NCI-H128 (cell line): Measurements from ENCODE around the gene MEGF9.

Experiments
- DNase-seq: peaks from one replicate; lab custom pipeline; 2025; ENCODE audit not compliant: unreplicated experiment; lab: John Stamatoyannopoulos, UW

MEGF9 gene

GRCh38 chr9:120707170-120707569 is 7.1 kb downstream of the MEGF9 start:
- no peak for DNase-seq

- no peak for DNase-seq
Observed at GRCh38 chr9:120705174-120705573, 9.1 kb downstream of the MEGF9 start.

GRCh38 chr9:120702075-120702474 is 12.2 kb downstream of the MEGF9 start:
- no peak for DNase-seq

- DNase-seq = no peak
Observed at GRCh38 chr9:120701248-120701647, 13.0 kb downstream of the MEGF9 start.

- DNase-seq = no peak
Observed at GRCh38 chr9:120698766-120699165, 15.5 kb downstream of the MEGF9 start.

GRCh38 chr9:120697448-120697847 is 16.8 kb downstream of the MEGF9 start:
- DNase-seq = no peak

- no peak for DNase-seq
Observed at GRCh38 chr9:120696551-120697230, 17.6 kb downstream of the MEGF9 start.

GRCh38 chr9:120694559-120694958 is 19.7 kb downstream of the MEGF9 start:
- no peak for DNase-seq

- DNase-seq = no peak
Observed at GRCh38 chr9:120693700-120694008, 20.6 kb downstream of the MEGF9 start.

- DNase-seq = no peak
Observed at GRCh38 chr9:120692901-120693699, 21.2 kb downstream of the MEGF9 start.

GRCh38 chr9:120690372-120690771 is 23.9 kb downstream of the MEGF9 start:
- no peak for DNase-seq

GRCh38 chr9:120689860-120690259 is 24.4 kb downstream of the MEGF9 start:
- DNase-seq = no peak

GRCh38 chr9:120688758-120689157 is 25.5 kb downstream of the MEGF9 start:
- DNase-seq = no peak

- DNase-seq = no peak
Observed at GRCh38 chr9:120683150-120683549, 31.1 kb downstream of the MEGF9 start.

- DNase-seq = no peak
Observed at GRCh38 chr9:120681121-120681520, 33.1 kb downstream of the MEGF9 start.

GRCh38 chr9:120680579-120680978 is 33.7 kb downstream of the MEGF9 start:
- no peak for DNase-seq

GRCh38 chr9:120680161-120680560 is 34.1 kb downstream of the MEGF9 start:
- DNase-seq = no peak

GRCh38 chr9:120677965-120678364 is 36.3 kb downstream of the MEGF9 start:
- DNase-seq = no peak

- no peak for DNase-seq
Observed at GRCh38 chr9:120676767-120677402, 37.4 kb downstream of the MEGF9 start.

- no peak for DNase-seq
Observed at GRCh38 chr9:120668399-120668798, 45.9 kb downstream of the MEGF9 start.

GRCh38 chr9:120663950-120664349 is 50.3 kb downstream of the MEGF9 start:
- no peak for DNase-seq

GRCh38 chr9:120663380-120663779 is 50.9 kb downstream of the MEGF9 start:
- no peak for DNase-seq
